Measurements from ENCODE around the gene ASIP. TPM values are rescaled to one million over a fixed set of nuclear protein-coding genes. Genes with fewer than 3 reads are reported as not detected.

Gene ASIP
- total RNA-seq, 1 donor from 2014 or later = not detected

DNA sequence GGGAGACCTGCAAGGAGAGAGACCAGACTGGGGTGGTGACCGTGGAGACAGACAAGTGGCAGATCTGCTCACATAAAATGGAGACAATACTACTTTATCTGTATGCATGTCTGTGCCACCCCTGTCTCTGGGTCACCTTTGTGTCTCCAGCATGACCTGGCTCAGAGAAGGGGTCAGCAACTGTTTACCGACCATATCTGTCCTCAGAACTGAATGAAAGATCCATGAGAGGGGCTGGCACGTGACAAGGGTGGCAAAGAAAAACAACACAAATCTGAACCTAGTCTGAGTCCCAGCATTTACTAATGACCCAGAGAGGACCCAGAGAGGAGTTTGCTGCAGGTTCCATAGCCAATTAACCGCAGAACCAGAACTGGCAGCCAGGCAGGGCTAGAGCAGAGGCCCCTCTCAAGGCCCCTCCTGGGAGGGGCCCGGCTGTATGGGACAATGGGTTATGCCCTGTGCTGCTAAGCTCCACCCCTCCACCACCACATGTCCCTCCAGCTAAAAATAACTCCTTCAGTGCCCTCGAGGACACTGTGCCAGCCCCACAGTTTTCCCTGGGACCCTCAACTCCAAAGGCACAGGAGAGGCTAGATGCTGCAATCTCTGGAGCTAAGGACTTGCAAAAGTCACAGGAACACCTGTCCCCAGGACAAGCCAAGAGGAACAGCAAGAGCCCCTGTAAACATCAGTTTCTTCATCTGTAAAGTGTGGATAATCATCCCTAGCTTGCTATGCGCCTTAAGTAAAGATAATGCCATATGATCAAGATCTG, 59.8 kb downstream of the ASIP start:
- peak overlapping the region; percentile 95 for H3K4me3 Mint-ChIP-seq (ENCODE audit: unreplicated experiment)
- peak overlapping the region; percentile 69 for H3K27ac Mint-ChIP-seq (ENCODE audit: unreplicated experiment)
- H3K4me1 ChIP-seq (ENCODE audit: insufficient read depth, low read length) = peaks cover 6% of the 10 kb centered on the region
- peak overlapping the region; percentile 95 for H3K4me2 ChIP-seq (ENCODE audit: low read length)
- no peak for TF ChIP-seq EZH2 (IDR thresholded peaks at IDR 0.05; ENCODE audit: insufficient read depth, low read length)
- TF ChIP-seq, protein P1, sequence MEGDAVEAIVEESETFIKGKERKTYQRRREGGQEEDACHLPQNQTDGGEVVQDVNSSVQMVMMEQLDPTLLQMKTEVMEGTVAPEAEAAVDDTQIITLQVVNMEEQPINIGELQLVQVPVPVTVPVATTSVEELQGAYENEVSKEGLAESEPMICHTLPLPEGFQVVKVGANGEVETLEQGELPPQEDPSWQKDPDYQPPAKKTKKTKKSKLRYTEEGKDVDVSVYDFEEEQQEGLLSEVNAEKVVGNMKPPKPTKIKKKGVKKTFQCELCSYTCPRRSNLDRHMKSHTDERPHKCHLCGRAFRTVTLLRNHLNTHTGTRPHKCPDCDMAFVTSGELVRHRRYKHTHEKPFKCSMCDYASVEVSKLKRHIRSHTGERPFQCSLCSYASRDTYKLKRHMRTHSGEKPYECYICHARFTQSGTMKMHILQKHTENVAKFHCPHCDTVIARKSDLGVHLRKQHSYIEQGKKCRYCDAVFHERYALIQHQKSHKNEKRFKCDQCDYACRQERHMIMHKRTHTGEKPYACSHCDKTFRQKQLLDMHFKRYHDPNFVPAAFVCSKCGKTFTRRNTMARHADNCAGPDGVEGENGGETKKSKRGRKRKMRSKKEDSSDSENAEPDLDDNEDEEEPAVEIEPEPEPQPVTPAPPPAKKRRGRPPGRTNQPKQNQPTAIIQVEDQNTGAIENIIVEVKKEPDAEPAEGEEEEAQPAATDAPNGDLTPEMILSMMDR (IDR thresholded peaks at IDR 0.05; ENCODE audit: insufficient read depth, low read depth, low read length) = no peak
- H2AFZ ChIP-seq (ENCODE audit: low read depth, low read length) = no peak overlapping the region
- H3K4me3 ChIP-seq (ENCODE audit: insufficient read depth, low read depth, low read length) = no peak overlapping the region
- DNase-seq (ENCODE audit: low read depth) (no peak), FAIRE-seq (no peak)
- H3K27me3 ChIP-seq (ENCODE audit: insufficient read depth, low read length) = no peaks in the 10 kb centered on the region
- H3K27ac ChIP-seq (ENCODE audit: low read depth, low read length) = no peak overlapping the region
- peaks cover 37% of the 10 kb centered on the region for H4K20me1 ChIP-seq (ENCODE audit: insufficient read depth, low read length)
- H3K9me3 Mint-ChIP-seq (ENCODE audit: unreplicated experiment) = no peaks in the 10 kb centered on the region
- H3K36me3 Mint-ChIP-seq (ENCODE audit: low read depth, unreplicated experiment) = peaks cover 6% of the 10 kb centered on the region
- no peaks in the 10 kb centered on the region for H3K36me3 ChIP-seq (ENCODE audit: insufficient read depth, low read length)
- H3K79me2 ChIP-seq (ENCODE audit: insufficient read depth, low read length) = peaks cover 51% of the 10 kb centered on the region
- H3K27me3 Mint-ChIP-seq (ENCODE audit: low read depth, unreplicated experiment) = no peaks in the 10 kb centered on the region
- H3K9me3 ChIP-seq (ENCODE audit: insufficient read depth, low read depth, low read length) = no peaks in the 10 kb centered on the region
- peaks cover 10% of the 10 kb centered on the region for H3K4me1 Mint-ChIP-seq (ENCODE audit: low read depth, unreplicated experiment)
- H3K9ac ChIP-seq (ENCODE audit: low read length) = no peak overlapping the region

DNA sequence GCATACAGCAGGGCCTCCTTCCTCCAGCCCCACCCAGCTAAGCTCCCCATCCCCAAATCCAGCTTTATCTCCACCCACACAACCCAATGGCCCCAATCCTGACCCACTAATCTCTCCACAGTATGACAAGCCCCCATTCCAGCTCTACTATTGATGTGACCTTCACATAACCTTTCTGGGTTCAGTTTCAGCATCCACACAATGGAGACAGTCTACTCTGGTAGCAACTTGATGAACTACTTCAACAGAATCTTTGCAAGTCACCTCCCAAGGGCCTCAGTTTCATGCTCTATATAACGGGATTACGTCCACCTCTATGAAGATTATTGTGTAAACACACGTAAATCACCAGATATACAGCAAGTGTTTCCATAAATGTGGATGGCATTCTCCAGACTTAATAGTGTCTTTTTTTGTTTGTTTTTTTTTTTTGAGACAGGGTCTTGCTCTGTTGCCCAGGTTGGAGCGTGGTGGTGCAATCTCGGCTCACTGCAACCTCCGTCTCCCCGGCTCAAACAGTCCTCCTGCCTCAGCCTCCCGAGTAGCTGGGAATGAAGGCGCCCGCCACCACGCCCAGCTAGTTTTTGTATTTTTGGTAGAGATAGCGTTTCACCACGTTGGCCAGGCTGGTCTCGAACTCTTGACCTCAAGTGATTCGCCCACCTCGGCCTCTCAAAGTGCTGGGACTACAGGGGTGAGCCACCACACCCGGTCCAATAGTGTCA, 60.5 kb downstream of the ASIP start:
- FAIRE-seq = no peak
- no peaks in the 10 kb centered on the region for H3K36me3 ChIP-seq (ENCODE audit: insufficient read depth, low read length)
- no peaks in the 10 kb centered on the region for H3K9me3 ChIP-seq (ENCODE audit: insufficient read depth, low read depth, low read length)
- H3K27ac ChIP-seq (ENCODE audit: low read depth, low read length) = no peak overlapping the region
- H3K27me3 ChIP-seq (ENCODE audit: insufficient read depth, low read length) = no peaks in the 10 kb centered on the region
- no peak for DNase-seq (ENCODE audit: low read depth)
- Mint-ChIP-seq H3K9me3 (ENCODE audit: unreplicated experiment) (no peaks in the 10 kb centered on the region), H3K36me3 (ENCODE audit: low read depth, unreplicated experiment) (peaks cover 5% of the 10 kb centered on the region), H3K27me3 (ENCODE audit: low read depth, unreplicated experiment) (no peaks in the 10 kb centered on the region), H3K4me1 (ENCODE audit: low read depth, unreplicated experiment) (peaks cover 10% of the 10 kb centered on the region), H3K27ac (ENCODE audit: unreplicated experiment) (peak overlapping the region; percentile 97), H3K4me3 (ENCODE audit: unreplicated experiment) (peak overlapping the region; percentile 95)
- H3K4me2 ChIP-seq (ENCODE audit: low read length) = peak overlapping the region; percentile 95
- peak overlapping the region; percentile 90 for H3K9ac ChIP-seq (ENCODE audit: low read length)
- TF ChIP-seq EZH2 (IDR thresholded peaks at IDR 0.05; ENCODE audit: insufficient read depth, low read length) = no peak
- TF ChIP-seq, protein P1 (IDR thresholded peaks at IDR 0.05; ENCODE audit: insufficient read depth, low read depth, low read length) = no peak
- peaks cover 45% of the 10 kb centered on the region for H3K79me2 ChIP-seq (ENCODE audit: insufficient read depth, low read length)
- peaks cover 6% of the 10 kb centered on the region for H3K4me1 ChIP-seq (ENCODE audit: insufficient read depth, low read length)
- peak overlapping the region; percentile 76 for H3K4me3 ChIP-seq (ENCODE audit: insufficient read depth, low read depth, low read length)
- H2AFZ ChIP-seq (ENCODE audit: low read depth, low read length) = peak overlapping the region; percentile 83
- peaks cover 29% of the 10 kb centered on the region for H4K20me1 ChIP-seq (ENCODE audit: insufficient read depth, low read length)
